Measurements from ENCODE around the gene ATP9B.

- TF ChIP-seq EZH2 (IDR thresholded peaks at IDR 0.05; ENCODE audit: borderline replicate concordance, control insufficient read depth, low read depth, low read length) (no peak), PBX3 (IDR thresholded peaks at IDR 0.05; ENCODE audit: insufficient replicate concordance, low read depth, low read length) (no peak), POLR2AphosphoS5 (IDR thresholded peaks at IDR 0.05; ENCODE audit: low read length) (no peak), RAD51 (IDR thresholded peaks at IDR 0.05) (no peak), CHD1 (IDR thresholded peaks at IDR 0.05; ENCODE audit: low read depth, low read length) (no peak), ZZZ3 (IDR thresholded peaks at IDR 0.05; ENCODE audit: control insufficient read depth, insufficient read length, low read depth) (no peak), CTCF (IDR thresholded peaks at IDR 0.05 in 2 of 3, conservative IDR thresholded peaks at IDR 0.05 in 1 of 3; ENCODE audit: control insufficient read depth in 2 of 3, extremely low read depth in 1 of 3, insufficient read depth in 1 of 3, low read depth in 3 of 3, low read length in 3 of 3) (no peak), SPI1 (IDR thresholded peaks at IDR 0.05; ENCODE audit: borderline replicate concordance, insufficient read depth, low read depth, low read length) (no peak), EGR1 (IDR thresholded peaks at IDR 0.05; ENCODE audit: borderline replicate concordance in 1 of 2, low read depth in 2 of 2, low read length in 2 of 2) (no peak), SRF (IDR thresholded peaks at IDR 0.05; ENCODE audit: low read depth in 2 of 2, low read length in 2 of 2) (no peak), ESRRA (IDR thresholded peaks at IDR 0.05; ENCODE audit: low read length) (no peak)
These were observed 19.2 kb upstream of the ATP9B start for GRCh38 chr18:79050005-79050404.
